PC-3 (cell line): ENCODE measurements around the gene MMP14.

ENCODE experiments used
- EZH2 ChIP-seq: fragments of 300-600 bp; sonication (generic); IDR thresholded peaks from one replicate; pipeline ENCODE4 v1.6.1; 2017; ENCODE audit warnings: antibody characterized with exemption, mild to moderate bottlenecking, low read length; ENCODE audit not compliant: unreplicated experiment
- EZH2phosphoT487 ChIP-seq: fragments of 300-600 bp; sonication (generic); IDR thresholded peaks from 2 replicates; pipeline ENCODE4 v1.6.1; 2018; ENCODE audit warnings: mild to moderate bottlenecking, antibody characterized with exemption, low read length, borderline replicate concordance
- TF ChIP-seq, protein P1 (sequence below): fragments of 300-600 bp; sonication (generic); conservative IDR thresholded peaks from 2 replicates; pipeline ENCODE4 v1.5.1; 2017; ENCODE audit warnings: antibody characterized with exemption, low read depth, mild to moderate bottlenecking, low read length

DNA sequence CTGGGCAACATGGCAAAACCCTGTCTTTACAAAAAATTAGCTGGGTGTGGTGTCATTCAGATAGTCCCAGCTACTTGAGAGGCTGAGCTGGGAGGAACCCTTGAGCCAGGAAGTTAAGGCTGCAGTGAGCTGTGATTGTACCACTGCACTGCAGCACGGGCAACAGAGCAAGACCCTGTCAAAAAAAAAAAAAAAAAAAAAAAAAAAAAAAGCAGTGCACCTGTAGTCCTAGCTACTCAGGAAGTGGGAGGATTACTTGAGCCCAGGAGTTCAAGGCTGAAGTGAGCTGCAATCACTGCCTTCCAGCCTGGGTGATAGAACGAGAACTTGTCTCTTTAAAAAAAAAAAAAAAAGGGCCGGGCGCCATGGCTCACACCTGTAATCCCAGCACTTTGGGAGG, 52.3 kb downstream of the MMP14 start:
- TF ChIP-seq, protein P1, sequence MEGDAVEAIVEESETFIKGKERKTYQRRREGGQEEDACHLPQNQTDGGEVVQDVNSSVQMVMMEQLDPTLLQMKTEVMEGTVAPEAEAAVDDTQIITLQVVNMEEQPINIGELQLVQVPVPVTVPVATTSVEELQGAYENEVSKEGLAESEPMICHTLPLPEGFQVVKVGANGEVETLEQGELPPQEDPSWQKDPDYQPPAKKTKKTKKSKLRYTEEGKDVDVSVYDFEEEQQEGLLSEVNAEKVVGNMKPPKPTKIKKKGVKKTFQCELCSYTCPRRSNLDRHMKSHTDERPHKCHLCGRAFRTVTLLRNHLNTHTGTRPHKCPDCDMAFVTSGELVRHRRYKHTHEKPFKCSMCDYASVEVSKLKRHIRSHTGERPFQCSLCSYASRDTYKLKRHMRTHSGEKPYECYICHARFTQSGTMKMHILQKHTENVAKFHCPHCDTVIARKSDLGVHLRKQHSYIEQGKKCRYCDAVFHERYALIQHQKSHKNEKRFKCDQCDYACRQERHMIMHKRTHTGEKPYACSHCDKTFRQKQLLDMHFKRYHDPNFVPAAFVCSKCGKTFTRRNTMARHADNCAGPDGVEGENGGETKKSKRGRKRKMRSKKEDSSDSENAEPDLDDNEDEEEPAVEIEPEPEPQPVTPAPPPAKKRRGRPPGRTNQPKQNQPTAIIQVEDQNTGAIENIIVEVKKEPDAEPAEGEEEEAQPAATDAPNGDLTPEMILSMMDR = no peak
- TF ChIP-seq EZH2phosphoT487 = no peak
- no peak for TF ChIP-seq EZH2
